ENCODE data around the gene FAM13B.
"Not testable (repeated sequence)": the region's sequence is repeated elsewhere in the genome, so short reads cannot be mapped to it uniquely, and the experiment has no call there.

FAM13B gene

GRCh38 chr5:138032572-138033385, at the start of gene FAM13B:
Gene FAM13B (minus strand): TSS chr5:138033079. CDS start chr5:138019111, 13,968 bp downstream.
- peak within 1 kb of the TSS; percentile 81 for H3K4me3 ChIP-seq (replicated peaks; ENCODE audit: low read depth, low read length)
- no peak for TF ChIP-seq CTCF (IDR thresholded peaks at IDR 0.05; ENCODE audit: low read depth, low read length, missing control alignments)
- DNase-seq (ENCODE audit: extremely low read depth, low read depth): no peak

GRCh38 chr5:138082033-138082432, 49.2 kb upstream of the FAM13B start:
- no peak for TF ChIP-seq CTCF (IDR thresholded peaks at IDR 0.05; ENCODE audit: low read depth, low read length, missing control alignments)

GRCh38 chr5:138078006-138078643, 45.2 kb upstream of the FAM13B start:
- TF ChIP-seq CTCF (IDR thresholded peaks at IDR 0.05; ENCODE audit: low read depth, low read length, missing control alignments): no peak
- no peak for DNase-seq (ENCODE audit: extremely low read depth, low read depth)

More at GRCh38 chr5:138082033-138082432, 49.2 kb upstream of the FAM13B start:
- no peak overlapping the region for H3K4me3 ChIP-seq (replicated peaks; ENCODE audit: low read depth, low read length)
- no peak for DNase-seq (ENCODE audit: extremely low read depth, low read depth)

GRCh38 chr5:138077064-138077696, 44.3 kb upstream of the FAM13B start:
- peak; percentile 37 for DNase-seq (ENCODE audit: extremely low read depth, low read depth)
- no peak overlapping the region for H3K4me3 ChIP-seq (replicated peaks; ENCODE audit: low read depth, low read length)
- peak; percentile 84 for TF ChIP-seq CTCF (IDR thresholded peaks at IDR 0.05; ENCODE audit: low read depth, low read length, missing control alignments)

More at GRCh38 chr5:138078006-138078643, 45.2 kb upstream of the FAM13B start:
- H3K4me3 ChIP-seq (replicated peaks; ENCODE audit: low read depth, low read length): no peak overlapping the region

- H3K4me3 ChIP-seq (replicated peaks; ENCODE audit: low read depth, low read length); DNase-seq (ENCODE audit: extremely low read depth, low read depth): not testable (repeated sequence)
These were observed 37.1 kb upstream of the FAM13B start for GRCh38 chr5:138070026-138070425.

- peak; percentile 88 for TF ChIP-seq CTCF (IDR thresholded peaks at IDR 0.05; ENCODE audit: low read depth, low read length, missing control alignments)
- H3K4me3 ChIP-seq (replicated peaks; ENCODE audit: low read depth, low read length): no peak overlapping the region
- peak; percentile 49 for DNase-seq (ENCODE audit: extremely low read depth, low read depth)
These were observed 36.1 kb upstream of the FAM13B start for GRCh38 chr5:138068742-138069600.

Data from HFF-Myc (cell line).